Loucy (cell line): Measurements from ENCODE around the gene INSIG2.
A peak's percentile ranks its signal among the peaks of the same experiment; 100 is the strongest.

Source experiments
- H2AFZ ChIP-seq: fragments of 200-600 bp; sonication (generic); 2 replicates; pipeline ENCODE4 v1.6.0; 2016; ENCODE audit warnings: antibody characterized with exemption, mild to moderate bottlenecking, low read length, moderate library complexity
- H3F3A ChIP-seq: fragments of 200-600 bp; 2 replicates; pipeline ENCODE4 v1.6.0; 2016; ENCODE audit warnings: antibody characterized with exemption, low read depth, mild to moderate bottlenecking
- H3K27me3 ChIP-seq: fragments of 200-600 bp; sonication (generic); 2 replicates; pipeline ENCODE4 v1.6.1; 2014; ENCODE audit warnings: low read length, mild to moderate bottlenecking; ENCODE audit not compliant: insufficient read depth, poor library complexity, severe bottlenecking
- H3K36me3 ChIP-seq: fragments of 200-600 bp; sonication (generic); 2 replicates; pipeline ENCODE4 v1.6.1; 2016; ENCODE audit warnings: low read length; ENCODE audit not compliant: insufficient read depth
- H3K4me1 ChIP-seq: fragments of 200-600 bp; sonication (generic); 2 replicates; pipeline ENCODE4 v1.5.1; 2014; ENCODE audit warnings: low read length, mild to moderate bottlenecking; ENCODE audit not compliant: insufficient read depth, poor library complexity, severe bottlenecking
- H3K4me2 ChIP-seq: fragments of 200-600 bp; sonication (generic); 2 replicates; pipeline ENCODE4 v1.6.0; 2014; ENCODE audit warnings: antibody characterized with exemption, low read length, low read depth, mild to moderate bottlenecking; ENCODE audit not compliant: poor library complexity, severe bottlenecking
- H3K4me3 ChIP-seq: fragments of 200-600 bp; sonication (generic); 2 replicates; pipeline ENCODE4 v1.5.1; 2014; ENCODE audit warnings: low read length, mild to moderate bottlenecking, mixed read lengths; ENCODE audit not compliant: poor library complexity, severe bottlenecking
- H3K79me2 ChIP-seq: fragments of 200-600 bp; sonication (generic); 2 replicates; pipeline ENCODE4 v1.6.1; 2014; ENCODE audit warnings: low read length; ENCODE audit not compliant: insufficient read depth
- H3K9ac ChIP-seq: fragments of 200-600 bp; sonication (generic); 2 replicates; pipeline ENCODE4 v1.6.0; 2014; ENCODE audit warnings: mild to moderate bottlenecking, low read depth, low read length, moderate library complexity; ENCODE audit not compliant: poor library complexity, severe bottlenecking
- H3K9me2 ChIP-seq: fragments of 200-600 bp; sonication (generic); replicated peaks from 2 replicates; pipeline ENCODE4 v1.6.1; 2016; ENCODE audit warnings: low read depth, low read length, mixed read lengths
- H3K9me3 ChIP-seq: fragments of 200-600 bp; sonication (generic); 2 replicates; pipeline ENCODE4 v1.6.1; 2014; ENCODE audit warnings: mild to moderate bottlenecking, antibody characterized with exemption, low read length, low read depth; ENCODE audit not compliant: insufficient read depth
- H4K20me1 ChIP-seq: fragments of 200-600 bp; sonication (generic); 2 replicates; pipeline ENCODE4 v1.6.0; 2014; ENCODE audit warnings: antibody characterized with exemption, low read length, mild to moderate bottlenecking; ENCODE audit not compliant: insufficient read depth, poor library complexity, severe bottlenecking
- EZH2phosphoT487 ChIP-seq: fragments of 200-600 bp; IDR thresholded peaks from 2 replicates; pipeline ENCODE4 v1.6.1; 2018; ENCODE audit warnings: antibody characterized with exemption, mild to moderate bottlenecking, moderate library complexity, borderline replicate concordance
- TF ChIP-seq, protein P1 (sequence below): fragments of 200-600 bp; sonication (generic); conservative IDR thresholded peaks from 2 replicates; pipeline ENCODE4 v1.5.1; 2014; ENCODE audit warnings: mild to moderate bottlenecking, antibody characterized with exemption, low read length

The INSIG2 gene

DNA sequence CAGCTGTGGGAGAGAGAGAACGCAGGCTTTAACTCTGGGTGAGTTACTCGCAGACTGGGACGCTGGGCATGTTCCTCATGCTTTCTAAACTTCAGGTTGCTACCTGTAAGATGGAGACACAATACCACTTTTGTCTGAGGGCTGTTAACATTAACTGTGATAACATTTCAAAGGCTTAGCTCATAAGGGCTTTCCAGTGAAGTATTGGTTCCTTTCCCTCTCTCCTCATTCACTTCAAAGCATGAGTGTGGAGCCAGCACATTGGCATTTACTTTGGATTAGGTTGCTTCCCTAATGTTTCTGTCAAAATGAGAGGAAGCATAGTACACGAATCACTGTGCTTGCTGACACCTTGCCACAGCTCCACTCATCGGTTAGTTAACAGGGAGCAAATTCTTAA lies 30.2 kb downstream of the INSIG2 start:
- Histone ChIP-seq H3K9me2 (no peaks in the 10 kb centered on the region), H3K4me2 (no peak overlapping the region), H3K79me2 (no peaks in the 10 kb centered on the region), H3K27me3 (no peaks in the 10 kb centered on the region), H3K9me3 (no peaks in the 10 kb centered on the region), H2AFZ (no peak overlapping the region), H3K36me3 (no peaks in the 10 kb centered on the region), H3K4me1 (peaks cover 19% of the 10 kb centered on the region), H3F3A (no peaks in the 10 kb centered on the region), H3K9ac (no peak overlapping the region), H4K20me1 (no peaks in the 10 kb centered on the region), H3K4me3 (no peak overlapping the region)
- TF ChIP-seq, protein P1, sequence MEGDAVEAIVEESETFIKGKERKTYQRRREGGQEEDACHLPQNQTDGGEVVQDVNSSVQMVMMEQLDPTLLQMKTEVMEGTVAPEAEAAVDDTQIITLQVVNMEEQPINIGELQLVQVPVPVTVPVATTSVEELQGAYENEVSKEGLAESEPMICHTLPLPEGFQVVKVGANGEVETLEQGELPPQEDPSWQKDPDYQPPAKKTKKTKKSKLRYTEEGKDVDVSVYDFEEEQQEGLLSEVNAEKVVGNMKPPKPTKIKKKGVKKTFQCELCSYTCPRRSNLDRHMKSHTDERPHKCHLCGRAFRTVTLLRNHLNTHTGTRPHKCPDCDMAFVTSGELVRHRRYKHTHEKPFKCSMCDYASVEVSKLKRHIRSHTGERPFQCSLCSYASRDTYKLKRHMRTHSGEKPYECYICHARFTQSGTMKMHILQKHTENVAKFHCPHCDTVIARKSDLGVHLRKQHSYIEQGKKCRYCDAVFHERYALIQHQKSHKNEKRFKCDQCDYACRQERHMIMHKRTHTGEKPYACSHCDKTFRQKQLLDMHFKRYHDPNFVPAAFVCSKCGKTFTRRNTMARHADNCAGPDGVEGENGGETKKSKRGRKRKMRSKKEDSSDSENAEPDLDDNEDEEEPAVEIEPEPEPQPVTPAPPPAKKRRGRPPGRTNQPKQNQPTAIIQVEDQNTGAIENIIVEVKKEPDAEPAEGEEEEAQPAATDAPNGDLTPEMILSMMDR, result no peak
- no peak for TF ChIP-seq EZH2phosphoT487

DNA sequence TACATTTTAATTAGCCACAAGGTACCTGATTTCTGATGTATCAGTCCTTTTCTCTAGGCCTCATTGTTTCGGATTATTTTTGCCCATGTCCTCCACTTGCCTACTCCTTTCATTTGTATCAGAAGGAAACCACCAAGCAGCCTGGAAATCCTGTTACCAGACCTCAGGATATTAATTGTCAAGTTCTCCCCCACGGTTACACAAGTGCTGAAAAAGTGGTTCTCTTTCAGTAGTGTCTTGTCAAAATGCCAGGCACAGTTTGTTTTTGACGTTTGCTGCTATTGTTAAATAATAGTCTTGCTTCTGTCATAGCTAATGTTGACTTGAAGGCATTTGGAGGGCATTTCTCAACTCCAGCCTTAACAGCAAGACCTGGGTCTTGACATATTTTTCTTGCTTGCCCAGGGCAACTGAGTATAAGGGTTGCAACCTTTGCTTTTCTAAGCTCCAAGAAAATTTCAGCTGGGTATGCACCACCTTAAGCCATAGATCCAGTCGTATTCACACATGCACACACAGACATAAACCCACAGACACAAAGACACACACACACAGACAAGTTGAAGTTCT lies 31.0 kb downstream of the INSIG2 start:
- Histone ChIP-seq H3K4me1 (peaks cover 19% of the 10 kb centered on the region), H3K4me2 (peak overlapping the region; percentile 12), H3K27me3 (no peaks in the 10 kb centered on the region), H3F3A (no peaks in the 10 kb centered on the region), H3K79me2 (no peaks in the 10 kb centered on the region), H4K20me1 (no peaks in the 10 kb centered on the region), H3K36me3 (no peaks in the 10 kb centered on the region), H3K9me3 (no peaks in the 10 kb centered on the region), H3K9ac (no peak overlapping the region), H3K9me2 (no peaks in the 10 kb centered on the region), H3K4me3 (no peak overlapping the region), H2AFZ (no peak overlapping the region)
- TF ChIP-seq, protein P1, result no peak
- TF ChIP-seq EZH2phosphoT487, result no peak

DNA sequence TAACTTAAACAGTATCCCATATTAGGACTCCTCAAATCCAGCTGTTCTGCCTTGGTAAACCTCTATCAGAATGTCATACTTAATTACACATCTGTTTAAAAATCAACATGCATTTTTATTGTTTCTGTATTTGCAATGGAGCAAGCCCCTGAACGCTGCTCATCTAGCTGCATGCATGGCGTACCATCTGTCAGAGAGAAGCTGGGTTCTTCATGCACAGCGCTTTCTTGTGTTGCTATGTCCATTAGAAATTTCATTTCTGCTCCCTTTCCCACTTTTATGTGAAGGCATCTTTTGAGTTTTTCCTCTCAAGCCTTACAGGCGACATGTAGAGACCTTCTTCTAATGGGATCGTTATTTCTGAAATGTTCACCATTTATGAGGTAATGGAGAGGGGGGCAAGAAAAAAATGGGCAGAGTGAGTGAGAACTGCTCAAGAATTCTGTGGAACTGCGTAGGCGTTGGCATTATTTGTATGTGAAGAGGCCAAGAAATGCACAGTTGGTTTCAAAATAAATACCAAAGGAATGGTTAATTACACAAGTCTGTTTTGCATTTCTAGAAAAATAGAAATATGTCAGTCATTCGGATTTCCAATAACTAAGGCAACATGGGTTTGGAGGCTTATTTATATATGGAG lies 31.6 kb downstream of the INSIG2 start:
- Histone ChIP-seq H2AFZ (no peak overlapping the region), H3K9me3 (no peaks in the 10 kb centered on the region), H3K79me2 (no peaks in the 10 kb centered on the region), H3K4me3 (no peak overlapping the region), H3K27me3 (no peaks in the 10 kb centered on the region), H4K20me1 (no peaks in the 10 kb centered on the region), H3K9me2 (no peaks in the 10 kb centered on the region), H3F3A (no peaks in the 10 kb centered on the region), H3K9ac (no peak overlapping the region), H3K4me1 (peaks cover 19% of the 10 kb centered on the region), H3K4me2 (no peak overlapping the region), H3K36me3 (no peaks in the 10 kb centered on the region)
- TF ChIP-seq, protein P1, result no peak
- no peak for TF ChIP-seq EZH2phosphoT487
